ENCODE results near the gene NKX6-2.

NKX6-2 gene

DNA sequence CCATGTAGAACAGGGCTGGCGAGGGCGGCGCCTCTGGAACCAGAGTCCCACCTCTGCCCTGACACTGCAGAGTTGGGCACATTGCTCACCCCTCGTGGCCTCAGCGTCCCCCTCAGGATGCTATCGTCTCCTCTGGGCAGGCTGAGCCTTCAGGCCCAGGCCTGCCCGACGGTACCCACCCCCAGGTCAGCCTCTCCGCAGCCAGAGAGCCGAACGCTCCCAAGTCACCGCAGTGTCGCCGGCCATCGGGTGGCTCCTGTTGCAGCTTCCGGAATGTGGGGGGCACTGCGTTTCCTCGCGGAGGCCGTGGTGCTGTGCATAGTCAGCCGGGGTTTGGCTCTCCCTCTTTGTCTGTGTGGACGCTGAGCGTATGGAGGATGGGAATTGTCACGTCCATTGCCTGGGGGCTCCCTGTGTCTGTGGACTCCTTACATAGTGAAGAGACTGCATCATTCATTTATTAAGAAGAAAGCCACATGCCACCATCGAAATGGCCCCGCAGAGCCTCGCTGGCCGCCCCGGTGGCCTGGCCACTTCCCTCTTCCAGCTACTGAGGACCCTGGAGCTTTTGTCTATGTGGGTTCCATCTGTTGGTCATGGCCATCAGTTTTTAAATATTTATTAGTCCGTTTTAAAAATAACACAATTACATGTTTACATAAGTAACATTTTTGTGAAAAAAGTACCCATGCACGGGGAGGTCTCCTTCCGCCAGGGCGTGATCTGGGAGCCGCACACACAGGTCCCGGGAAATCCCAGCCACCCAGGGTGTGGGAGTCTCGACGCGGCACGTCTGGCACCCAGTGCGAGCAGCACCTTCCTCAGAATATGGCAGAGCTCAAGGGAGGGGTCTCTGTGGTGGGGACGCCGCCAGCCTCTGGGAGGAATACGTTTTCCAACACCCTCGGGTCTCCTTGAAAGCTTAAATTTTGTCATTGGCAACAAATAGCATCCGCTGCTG lies 15.6 kb downstream of the NKX6-2 start:
- CTCF ChIA-PET: no interaction called here
- Mint-ChIP-seq H3K4me1 (no peaks in the 10 kb centered on the region), H3K27me3 (no peaks in the 10 kb centered on the region), H3K27ac (no peak overlapping the region), H3K36me3 (peaks cover 28% of the 10 kb centered on the region), H3K4me3 (no peak overlapping the region), H3K9me3 (peaks cover 31% of the 10 kb centered on the region)
- no peak for DNase-seq

DNA sequence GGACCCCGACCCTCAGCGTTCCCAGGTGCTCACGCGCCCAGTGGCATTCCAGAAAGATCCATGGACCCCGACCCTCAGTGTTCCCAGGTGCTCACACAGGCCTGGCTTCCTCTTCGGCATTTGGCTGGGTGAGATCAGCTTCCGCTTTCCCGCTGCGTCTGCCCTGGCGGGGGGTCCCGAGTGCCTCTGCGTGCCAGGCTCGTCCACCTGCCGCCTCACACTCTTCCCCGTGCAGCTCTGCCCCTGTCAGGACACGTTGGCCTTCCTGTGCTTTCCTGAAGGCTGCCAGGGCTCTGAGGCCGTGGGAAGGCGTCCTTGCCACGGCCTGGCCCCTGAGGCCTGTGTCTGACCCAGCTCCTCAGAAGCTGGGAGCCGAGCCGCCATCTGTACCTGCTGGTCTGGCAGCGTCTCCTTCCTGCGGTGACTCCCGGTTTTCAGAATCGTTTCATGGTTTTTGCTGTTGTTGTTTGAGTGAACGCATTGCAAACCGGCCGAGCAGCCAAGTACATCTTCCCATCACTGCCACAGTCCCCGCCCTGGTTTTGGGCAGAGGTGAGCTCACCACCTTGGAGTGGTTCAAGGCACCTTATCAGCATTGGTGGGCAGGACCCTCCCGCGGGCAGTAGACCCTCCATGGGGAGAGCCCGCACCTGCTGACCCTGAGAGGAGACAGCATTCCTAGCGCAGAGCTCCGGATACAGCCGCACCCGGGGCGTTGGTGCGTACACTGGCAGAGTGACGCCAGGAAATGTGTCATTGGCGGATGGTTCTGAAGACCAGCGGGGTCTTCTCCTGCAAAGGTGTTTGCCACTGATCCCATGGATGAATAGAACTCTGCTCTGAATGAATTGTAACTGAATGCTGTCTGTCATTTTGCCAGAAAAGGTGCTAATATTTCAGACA lies 17.4 kb downstream of the NKX6-2 start:
- Mint-ChIP-seq H3K36me3 (peaks cover 28% of the 10 kb centered on the region), H3K4me1 (no peaks in the 10 kb centered on the region), H3K4me3 (no peak overlapping the region), H3K27me3 (no peaks in the 10 kb centered on the region), H3K9me3 (peaks cover 31% of the 10 kb centered on the region), H3K27ac (no peak overlapping the region)
- DNase-seq: no peak
- CTCF ChIA-PET: no interaction called here

DNA sequence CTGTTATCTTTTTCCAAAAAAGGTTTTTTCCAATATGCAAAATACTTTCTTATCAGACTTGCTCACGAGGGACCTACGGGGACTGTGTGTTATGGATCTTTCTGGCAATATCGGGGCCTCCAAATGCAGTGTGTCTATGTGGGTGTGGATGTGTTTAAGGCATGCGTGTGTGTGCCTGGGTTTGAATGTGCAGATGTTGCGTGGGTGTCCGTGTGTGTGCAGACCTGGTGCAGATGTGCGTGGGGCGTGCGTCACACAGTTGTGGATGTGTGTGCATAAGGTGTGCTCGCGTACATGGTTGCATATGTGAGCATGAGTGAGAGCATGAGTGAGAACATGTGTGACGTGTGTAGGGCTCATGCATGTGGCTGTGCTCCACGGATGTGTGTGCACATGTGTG lies 19.7 kb downstream of the NKX6-2 start:
- H3K27ac Mint-ChIP-seq: no peak overlapping the region
- no peak overlapping the region for H3K4me3 Mint-ChIP-seq
- peaks cover 24% of the 10 kb centered on the region for H3K9me3 Mint-ChIP-seq
- no peak for DNase-seq
- H3K36me3 Mint-ChIP-seq: peaks cover 26% of the 10 kb centered on the region
- H3K27me3 Mint-ChIP-seq: no peaks in the 10 kb centered on the region
- CTCF ChIA-PET: no interaction called here
- no peaks in the 10 kb centered on the region for H3K4me1 Mint-ChIP-seq

DNA sequence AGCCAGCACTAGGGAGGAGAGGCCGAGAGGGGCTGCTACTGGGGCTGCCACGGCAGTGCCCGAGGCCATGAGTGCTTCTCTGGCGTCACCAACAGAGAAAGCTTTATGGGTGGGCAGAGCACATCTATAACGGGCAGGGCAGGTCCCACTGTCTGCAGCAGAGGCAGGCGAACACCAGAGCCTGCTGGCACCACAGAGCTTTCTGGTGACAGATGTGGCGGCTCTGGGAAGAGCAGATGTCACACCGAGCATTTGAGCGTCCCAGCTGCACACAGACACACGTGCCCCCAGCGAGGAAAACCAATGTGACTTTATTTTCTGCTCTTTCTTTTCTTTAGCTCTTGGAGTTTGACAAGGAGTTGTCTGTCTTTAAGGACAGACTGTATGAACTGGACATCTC lies 20.5 kb downstream of the NKX6-2 start:
- Mint-ChIP-seq H3K4me3 (no peak overlapping the region), H3K27me3 (no peaks in the 10 kb centered on the region), H3K27ac (no peak overlapping the region), H3K9me3 (peaks cover 16% of the 10 kb centered on the region), H3K36me3 (peaks cover 23% of the 10 kb centered on the region), H3K4me1 (no peaks in the 10 kb centered on the region)
- CTCF ChIA-PET: no interaction called here
- DNase-seq: no peak

DNA sequence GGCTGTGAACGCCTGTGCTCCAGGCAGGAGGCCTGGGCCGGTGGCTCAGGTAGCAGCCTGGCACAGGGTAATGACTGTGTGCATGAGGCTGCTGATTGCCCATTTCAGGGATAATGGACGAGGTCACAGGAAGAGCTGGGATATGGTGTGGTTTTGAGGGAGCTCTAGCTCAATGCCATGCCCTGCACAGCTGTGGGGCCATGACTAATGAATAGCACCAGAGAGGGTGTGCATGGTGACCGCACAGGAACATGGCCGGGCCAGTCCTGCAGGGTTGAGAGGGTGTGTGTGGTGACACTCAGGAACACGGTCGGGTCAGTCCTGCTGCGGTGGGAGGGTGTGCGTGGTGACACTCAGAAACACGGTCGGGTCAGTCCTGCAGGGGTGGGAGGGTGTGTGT lies 21.8 kb downstream of the NKX6-2 start:
- Mint-ChIP-seq H3K9me3 (peaks cover 14% of the 10 kb centered on the region), H3K36me3 (peaks cover 19% of the 10 kb centered on the region)

DNA sequence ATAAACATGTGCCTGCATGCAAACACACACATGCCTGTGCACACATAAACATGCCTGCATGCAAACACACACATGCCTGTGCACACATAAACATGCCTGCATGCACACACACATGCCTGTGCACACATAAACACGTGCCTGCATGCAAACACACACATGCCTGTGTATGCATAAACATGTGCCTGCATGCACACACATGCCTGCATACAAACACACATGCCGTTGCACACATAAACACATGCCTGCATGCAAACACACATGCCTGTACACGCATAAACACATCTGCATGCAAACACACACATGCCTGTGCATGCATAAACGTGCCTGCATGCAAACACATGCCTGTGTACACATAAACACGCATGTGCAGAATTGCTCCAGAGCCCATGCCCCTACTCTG lies 22.4 kb downstream of the NKX6-2 start:
- Mint-ChIP-seq H3K27ac (no peak overlapping the region), H3K4me1 (no peaks in the 10 kb centered on the region), H3K36me3 (peaks cover 13% of the 10 kb centered on the region), H3K9me3 (peaks cover 11% of the 10 kb centered on the region), H3K4me3 (no peak overlapping the region), H3K27me3 (no peaks in the 10 kb centered on the region)
- DNase-seq: no peak
- CTCF ChIA-PET: no interaction called here

More for the DNA sequence above, 21.8 kb downstream of the NKX6-2 start:
- no peak overlapping the region for H3K27ac Mint-ChIP-seq
- CTCF ChIA-PET: no interaction called here
- H3K27me3 Mint-ChIP-seq: no peaks in the 10 kb centered on the region
- no peak overlapping the region for H3K4me3 Mint-ChIP-seq
- H3K4me1 Mint-ChIP-seq: no peaks in the 10 kb centered on the region
- no peak for DNase-seq

DNA sequence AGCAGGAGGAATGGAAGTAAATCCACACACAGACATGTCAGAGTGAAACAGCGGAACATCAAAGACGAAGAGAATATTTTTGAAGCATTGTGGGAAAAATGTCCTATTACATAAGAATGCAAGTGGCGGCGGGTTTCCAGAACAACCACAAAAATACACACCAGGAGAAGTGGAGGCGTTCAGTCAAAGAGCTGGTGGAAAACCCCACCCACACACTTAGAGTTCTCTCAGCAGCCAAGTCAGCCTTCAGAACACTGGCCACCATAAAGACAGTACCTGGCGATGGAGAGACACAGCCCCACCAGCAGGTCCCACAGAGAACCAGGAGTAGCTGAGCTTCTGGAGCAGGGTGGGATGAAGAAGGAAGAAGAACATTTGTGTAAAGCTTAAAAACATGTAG lies 23.7 kb downstream of the NKX6-2 start:
- Mint-ChIP-seq H3K27me3 (no peaks in the 10 kb centered on the region), H3K4me1 (no peaks in the 10 kb centered on the region), H3K36me3 (peaks cover 6% of the 10 kb centered on the region), H3K9me3 (peaks cover 5% of the 10 kb centered on the region), H3K4me3 (no peak overlapping the region), H3K27ac (no peak overlapping the region)
- CTCF ChIA-PET: no interaction called here
- DNase-seq: no peak

- no peak overlapping the region for H3K27ac Mint-ChIP-seq
- no peak overlapping the region for H3K4me3 Mint-ChIP-seq
Measured at GRCh38 chr10:132761395-132762060, 24.4 kb downstream of the NKX6-2 start.

DNA sequence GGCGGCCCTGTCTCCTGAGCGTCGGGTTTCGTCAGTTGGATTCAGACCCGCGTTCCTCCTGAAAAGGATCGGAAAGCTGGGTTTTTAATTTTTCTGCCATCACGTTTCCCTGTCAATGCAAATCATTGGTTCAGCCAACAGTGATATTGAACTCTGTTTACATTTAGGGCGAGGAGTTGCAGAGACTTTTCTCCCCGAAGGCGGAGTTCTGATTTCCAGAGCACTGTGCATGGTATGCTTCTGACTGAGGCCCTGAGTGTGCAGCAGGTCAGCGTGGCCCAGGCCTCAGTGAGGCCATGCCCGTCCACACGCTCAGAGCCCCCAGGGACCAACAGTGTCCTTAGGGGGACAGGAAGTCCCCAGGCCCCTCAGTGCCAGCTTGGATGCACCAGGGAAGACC lies 27.1 kb downstream of the NKX6-2 start:
- H3K9me3 Mint-ChIP-seq: peaks cover 14% of the 10 kb centered on the region

More at GRCh38 chr10:132761395-132762060, 24.4 kb downstream of the NKX6-2 start:
- CTCF ChIA-PET: no interaction called here
- Mint-ChIP-seq H3K4me1 (no peaks in the 10 kb centered on the region), H3K9me3 (peaks cover 4% of the 10 kb centered on the region), H3K36me3 (peaks cover 6% of the 10 kb centered on the region), H3K27me3 (no peaks in the 10 kb centered on the region)
- DNase-seq: no peak

DNA sequence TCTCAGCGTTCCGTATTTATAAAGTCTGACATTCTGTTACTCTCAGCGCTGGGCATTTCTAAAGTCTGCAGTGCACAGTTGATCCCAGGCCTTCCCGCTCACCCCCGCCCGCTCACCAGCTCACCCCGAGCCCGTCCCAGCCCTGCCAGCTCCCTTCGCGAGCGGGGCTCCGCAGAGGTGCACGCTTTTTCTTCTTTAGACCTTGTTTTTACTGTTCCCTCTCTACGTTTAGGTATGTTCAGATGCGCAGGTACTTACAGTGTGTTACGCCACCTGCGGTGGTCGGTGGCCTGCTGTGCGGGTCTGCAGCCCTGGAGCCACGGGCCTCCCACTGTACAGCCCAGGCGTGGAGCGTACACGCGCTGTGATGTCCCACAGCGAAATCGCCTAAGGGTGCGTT lies 28.8 kb downstream of the NKX6-2 start:
- no peaks in the 10 kb centered on the region for H3K4me1 Mint-ChIP-seq
- peaks cover 14% of the 10 kb centered on the region for H3K9me3 Mint-ChIP-seq
- no peak for DNase-seq
- H3K27ac Mint-ChIP-seq: no peak overlapping the region
- no peaks in the 10 kb centered on the region for H3K27me3 Mint-ChIP-seq
- no peak overlapping the region for H3K4me3 Mint-ChIP-seq
- CTCF ChIA-PET: no interaction called here
- peaks cover 19% of the 10 kb centered on the region for H3K36me3 Mint-ChIP-seq

More for the DNA sequence above, 27.1 kb downstream of the NKX6-2 start:
- CTCF ChIA-PET: no interaction called here
- H3K36me3 Mint-ChIP-seq: peaks cover 17% of the 10 kb centered on the region
- H3K4me3 Mint-ChIP-seq: no peak overlapping the region
- H3K4me1 Mint-ChIP-seq: no peaks in the 10 kb centered on the region
- DNase-seq: no peak
- H3K27me3 Mint-ChIP-seq: no peaks in the 10 kb centered on the region
- H3K27ac Mint-ChIP-seq: no peak overlapping the region

DNA sequence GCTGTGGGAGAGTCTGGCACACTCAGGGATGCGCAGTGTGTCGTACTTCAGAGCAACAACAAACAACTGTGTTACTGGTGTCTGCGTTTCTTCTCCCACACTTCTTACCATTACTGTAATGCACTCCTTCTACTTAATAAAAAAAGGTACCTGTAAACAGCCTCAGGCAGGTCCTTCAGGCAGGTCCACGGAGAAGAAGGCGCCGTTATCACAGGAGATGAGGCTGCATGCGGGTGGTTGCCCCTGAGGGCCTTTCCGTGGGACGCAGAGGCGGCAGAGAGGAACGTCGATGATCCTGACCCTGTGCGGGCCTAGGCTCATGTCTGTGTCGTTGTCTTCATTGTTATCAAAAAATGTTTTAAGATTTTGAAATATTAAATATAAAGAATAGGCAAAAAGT lies 29.4 kb downstream of the NKX6-2 start:
- DNase-seq: no peak
- Mint-ChIP-seq H3K27ac (no peak overlapping the region), H3K4me1 (no peaks in the 10 kb centered on the region), H3K27me3 (no peaks in the 10 kb centered on the region), H3K36me3 (peaks cover 19% of the 10 kb centered on the region), H3K9me3 (peaks cover 14% of the 10 kb centered on the region), H3K4me3 (no peak overlapping the region)
- CTCF ChIA-PET: no interaction called here

DNA sequence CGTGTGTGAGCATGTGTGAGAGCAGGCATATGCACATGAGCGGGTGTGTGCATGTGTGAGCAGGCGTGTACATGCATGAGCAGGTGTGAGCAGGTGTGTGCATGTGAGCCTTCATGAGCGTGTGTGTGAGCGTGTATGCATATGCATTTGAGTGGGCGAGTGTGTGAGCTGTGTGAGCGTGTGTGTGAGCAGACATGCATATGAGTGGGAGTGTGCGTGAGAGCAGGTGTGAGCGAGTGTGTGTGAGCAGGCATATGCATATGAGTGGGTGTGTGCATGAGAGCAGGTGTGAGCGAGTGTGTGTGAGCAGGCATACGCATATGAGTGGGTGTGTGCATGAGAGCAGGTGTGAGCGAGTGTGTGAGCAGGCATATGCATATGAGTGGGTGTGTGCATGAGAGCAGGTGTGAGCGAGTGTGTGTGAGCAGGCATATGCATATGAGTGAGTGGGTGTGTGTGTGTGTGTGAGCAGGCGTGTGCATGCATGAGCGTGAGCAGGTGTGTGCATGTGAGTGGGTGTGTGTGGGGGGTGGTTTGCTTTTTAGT lies 30.7 kb downstream of the NKX6-2 start:
- DNase-seq: no peak
- H3K36me3 Mint-ChIP-seq: peaks cover 19% of the 10 kb centered on the region
- CTCF ChIA-PET: interaction anchor here (0.6 kb wide), 1 partner anchor 9 kb away, joined by 3 read pairs; no protein-coding TSS in a partner anchor

DNA sequence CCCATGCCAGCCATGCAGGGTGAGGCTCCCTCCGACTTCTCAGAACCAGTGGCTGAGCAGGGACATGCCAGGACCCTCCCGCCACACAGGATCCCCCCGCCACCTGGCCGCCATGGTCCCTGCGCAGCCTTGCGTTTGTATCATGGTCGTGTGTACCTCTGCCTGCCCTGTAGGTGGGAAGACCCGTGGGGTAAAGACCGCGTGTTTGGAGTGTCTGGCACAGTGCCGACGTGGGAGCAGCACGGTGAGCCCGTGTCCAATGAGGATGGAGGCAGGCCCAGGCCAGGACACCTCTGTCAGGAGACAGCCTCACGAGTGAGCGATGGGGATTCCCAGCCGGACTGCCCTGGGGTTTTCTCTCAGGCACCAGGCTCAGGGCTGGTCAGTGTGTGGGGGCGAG lies 31.9 kb downstream of the NKX6-2 start:
- CTCF ChIA-PET: no interaction called here
- H3K9me3 Mint-ChIP-seq: peaks cover 14% of the 10 kb centered on the region

More for the DNA sequence above, 30.7 kb downstream of the NKX6-2 start:
- no peak overlapping the region for H3K4me3 Mint-ChIP-seq
- H3K4me1 Mint-ChIP-seq: no peaks in the 10 kb centered on the region
- peaks cover 14% of the 10 kb centered on the region for H3K9me3 Mint-ChIP-seq
- H3K27me3 Mint-ChIP-seq: no peaks in the 10 kb centered on the region
- no peak overlapping the region for H3K27ac Mint-ChIP-seq

GRCh38 chr10:132753596-132753995 lies 32.4 kb downstream of the NKX6-2 start:
- DNase-seq: no peak
- H3K27me3 Mint-ChIP-seq: no peaks in the 10 kb centered on the region
- H3K4me3 Mint-ChIP-seq: no peak overlapping the region
- H3K27ac Mint-ChIP-seq: no peak overlapping the region
- CTCF ChIA-PET: no interaction called here
- no peaks in the 10 kb centered on the region for H3K4me1 Mint-ChIP-seq
- H3K9me3 Mint-ChIP-seq: peaks cover 14% of the 10 kb centered on the region
- peaks cover 19% of the 10 kb centered on the region for H3K36me3 Mint-ChIP-seq

More for the DNA sequence above, 31.9 kb downstream of the NKX6-2 start:
- Mint-ChIP-seq H3K36me3 (peaks cover 19% of the 10 kb centered on the region), H3K4me1 (no peaks in the 10 kb centered on the region), H3K4me3 (no peak overlapping the region), H3K27ac (no peak overlapping the region), H3K27me3 (no peaks in the 10 kb centered on the region)
- no peak for DNase-seq

All from activated naive CD4-positive, alpha-beta T cell treated with anti-CD3 and anti-CD28 coated beads, Interleukin-2, amount 10 ng/mL, durations not matched to agents 7 days and 5 days (primary cell).